Measurements from ENCODE around the gene ACLY.

DNA sequence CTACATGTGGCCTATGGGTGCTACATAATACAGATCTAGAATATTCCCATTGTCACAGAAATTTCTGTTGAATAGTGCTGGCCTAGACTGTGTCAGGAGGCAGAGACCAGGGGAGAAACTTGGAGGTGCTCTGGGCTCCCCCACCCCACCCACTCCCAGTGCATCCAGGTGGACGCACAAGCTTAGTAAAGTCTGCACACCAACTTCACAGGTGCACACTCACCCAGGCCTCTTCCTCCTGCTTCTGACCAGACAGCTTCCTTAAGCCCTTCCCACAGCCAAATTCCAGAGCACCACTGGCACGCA, 40.2 kb upstream of the ACLY start:
- TF ChIP-seq, protein P1, sequence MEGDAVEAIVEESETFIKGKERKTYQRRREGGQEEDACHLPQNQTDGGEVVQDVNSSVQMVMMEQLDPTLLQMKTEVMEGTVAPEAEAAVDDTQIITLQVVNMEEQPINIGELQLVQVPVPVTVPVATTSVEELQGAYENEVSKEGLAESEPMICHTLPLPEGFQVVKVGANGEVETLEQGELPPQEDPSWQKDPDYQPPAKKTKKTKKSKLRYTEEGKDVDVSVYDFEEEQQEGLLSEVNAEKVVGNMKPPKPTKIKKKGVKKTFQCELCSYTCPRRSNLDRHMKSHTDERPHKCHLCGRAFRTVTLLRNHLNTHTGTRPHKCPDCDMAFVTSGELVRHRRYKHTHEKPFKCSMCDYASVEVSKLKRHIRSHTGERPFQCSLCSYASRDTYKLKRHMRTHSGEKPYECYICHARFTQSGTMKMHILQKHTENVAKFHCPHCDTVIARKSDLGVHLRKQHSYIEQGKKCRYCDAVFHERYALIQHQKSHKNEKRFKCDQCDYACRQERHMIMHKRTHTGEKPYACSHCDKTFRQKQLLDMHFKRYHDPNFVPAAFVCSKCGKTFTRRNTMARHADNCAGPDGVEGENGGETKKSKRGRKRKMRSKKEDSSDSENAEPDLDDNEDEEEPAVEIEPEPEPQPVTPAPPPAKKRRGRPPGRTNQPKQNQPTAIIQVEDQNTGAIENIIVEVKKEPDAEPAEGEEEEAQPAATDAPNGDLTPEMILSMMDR (conservative IDR thresholded peaks at IDR 0.05; ENCODE audit: low read length), result no peak
- no peak for TF ChIP-seq EZH2phosphoT487 (IDR thresholded peaks at IDR 0.05; ENCODE audit: borderline replicate concordance, low read depth, low read length)
